ENCODE data around the gene FAF1.

Gene FAF1

GRCh38 chr1:50666849-50667248 is 293.2 kb downstream of the FAF1 start:
- TF ChIP-seq, protein P1, sequence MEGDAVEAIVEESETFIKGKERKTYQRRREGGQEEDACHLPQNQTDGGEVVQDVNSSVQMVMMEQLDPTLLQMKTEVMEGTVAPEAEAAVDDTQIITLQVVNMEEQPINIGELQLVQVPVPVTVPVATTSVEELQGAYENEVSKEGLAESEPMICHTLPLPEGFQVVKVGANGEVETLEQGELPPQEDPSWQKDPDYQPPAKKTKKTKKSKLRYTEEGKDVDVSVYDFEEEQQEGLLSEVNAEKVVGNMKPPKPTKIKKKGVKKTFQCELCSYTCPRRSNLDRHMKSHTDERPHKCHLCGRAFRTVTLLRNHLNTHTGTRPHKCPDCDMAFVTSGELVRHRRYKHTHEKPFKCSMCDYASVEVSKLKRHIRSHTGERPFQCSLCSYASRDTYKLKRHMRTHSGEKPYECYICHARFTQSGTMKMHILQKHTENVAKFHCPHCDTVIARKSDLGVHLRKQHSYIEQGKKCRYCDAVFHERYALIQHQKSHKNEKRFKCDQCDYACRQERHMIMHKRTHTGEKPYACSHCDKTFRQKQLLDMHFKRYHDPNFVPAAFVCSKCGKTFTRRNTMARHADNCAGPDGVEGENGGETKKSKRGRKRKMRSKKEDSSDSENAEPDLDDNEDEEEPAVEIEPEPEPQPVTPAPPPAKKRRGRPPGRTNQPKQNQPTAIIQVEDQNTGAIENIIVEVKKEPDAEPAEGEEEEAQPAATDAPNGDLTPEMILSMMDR (IDR thresholded peaks at IDR 0.05): no peak; the same call in 1 of the 2 replicates

- TF ChIP-seq, protein P1 (IDR thresholded peaks at IDR 0.05): no peak
These were observed 294.7 kb downstream of the FAF1 start for GRCh38 chr1:50665413-50665812.

DNA sequence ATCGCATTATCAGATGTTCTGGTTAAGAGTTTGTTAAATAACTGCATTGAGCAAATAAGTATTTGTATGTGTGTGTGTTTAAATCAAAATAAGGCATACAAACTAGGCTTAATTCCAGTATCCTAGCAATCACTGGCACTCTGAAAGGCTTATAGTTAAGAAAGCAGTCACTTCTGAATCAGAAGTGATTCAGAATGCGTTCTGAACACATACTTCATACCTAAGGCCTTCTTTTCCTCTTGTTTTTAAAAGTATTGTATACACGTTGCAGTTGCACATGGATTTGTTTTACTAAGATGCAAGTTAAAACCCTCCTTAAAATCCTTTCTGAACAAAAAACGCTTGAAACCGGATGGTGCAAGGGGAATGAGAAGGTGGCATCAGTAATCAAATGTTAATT is 298.4 kb downstream of the FAF1 start:
- TF ChIP-seq, protein P1 (IDR thresholded peaks at IDR 0.05): no peak

- TF ChIP-seq, protein P1 (IDR thresholded peaks at IDR 0.05): no peak
These were observed 300.9 kb downstream of the FAF1 start for GRCh38 chr1:50659107-50659662.

DNA sequence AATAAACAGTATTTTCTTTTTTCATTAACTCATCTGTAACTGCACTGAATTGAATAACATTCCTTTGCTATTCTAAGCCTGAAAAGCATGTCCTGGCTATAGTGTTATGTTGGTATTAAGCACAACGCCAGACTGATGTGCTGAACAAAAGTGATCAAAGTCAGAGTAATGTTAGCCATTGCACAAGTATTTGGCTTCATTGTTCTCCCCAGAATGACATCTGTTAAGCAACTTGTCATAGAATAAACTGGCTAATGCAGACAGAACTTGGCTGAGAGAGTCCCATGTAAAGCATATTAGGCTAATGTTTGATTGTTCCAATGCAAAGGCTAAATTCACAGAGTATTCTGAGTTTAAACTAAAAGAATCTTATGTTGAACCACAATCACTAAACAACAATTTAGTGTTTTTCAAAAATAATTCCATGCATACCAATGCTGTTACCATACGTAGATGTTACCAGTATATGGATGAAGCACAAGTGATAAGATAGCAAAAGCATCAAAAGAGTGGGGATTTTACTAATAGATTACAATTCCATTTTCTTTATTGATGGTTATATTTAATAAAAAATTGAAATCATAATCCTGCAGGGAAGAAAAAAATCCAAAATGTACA is 301.5 kb downstream of the FAF1 start:
- TF ChIP-seq, protein P1 (IDR thresholded peaks at IDR 0.05): no peak

DNA sequence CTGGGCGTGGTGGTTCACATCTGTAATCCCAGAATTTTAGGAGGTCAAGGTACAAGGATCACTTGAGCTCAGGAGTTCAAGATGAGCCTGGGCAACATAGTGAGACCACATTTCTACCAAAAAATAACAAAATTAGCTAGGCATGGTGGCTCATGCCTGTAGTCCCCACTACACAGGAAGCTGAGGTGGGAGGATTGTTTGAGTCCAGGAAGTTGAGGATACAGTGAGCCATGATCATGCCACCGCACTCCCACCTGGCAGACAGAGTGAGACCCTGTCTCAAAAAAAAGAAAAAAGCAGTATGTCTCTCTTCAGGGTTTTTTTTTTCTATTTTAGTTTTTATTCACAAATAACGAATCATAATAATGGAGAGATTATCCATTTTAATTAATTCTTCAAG is 303.1 kb downstream of the FAF1 start:
- TF ChIP-seq, protein P1 (IDR thresholded peaks at IDR 0.05): no peak

DNA sequence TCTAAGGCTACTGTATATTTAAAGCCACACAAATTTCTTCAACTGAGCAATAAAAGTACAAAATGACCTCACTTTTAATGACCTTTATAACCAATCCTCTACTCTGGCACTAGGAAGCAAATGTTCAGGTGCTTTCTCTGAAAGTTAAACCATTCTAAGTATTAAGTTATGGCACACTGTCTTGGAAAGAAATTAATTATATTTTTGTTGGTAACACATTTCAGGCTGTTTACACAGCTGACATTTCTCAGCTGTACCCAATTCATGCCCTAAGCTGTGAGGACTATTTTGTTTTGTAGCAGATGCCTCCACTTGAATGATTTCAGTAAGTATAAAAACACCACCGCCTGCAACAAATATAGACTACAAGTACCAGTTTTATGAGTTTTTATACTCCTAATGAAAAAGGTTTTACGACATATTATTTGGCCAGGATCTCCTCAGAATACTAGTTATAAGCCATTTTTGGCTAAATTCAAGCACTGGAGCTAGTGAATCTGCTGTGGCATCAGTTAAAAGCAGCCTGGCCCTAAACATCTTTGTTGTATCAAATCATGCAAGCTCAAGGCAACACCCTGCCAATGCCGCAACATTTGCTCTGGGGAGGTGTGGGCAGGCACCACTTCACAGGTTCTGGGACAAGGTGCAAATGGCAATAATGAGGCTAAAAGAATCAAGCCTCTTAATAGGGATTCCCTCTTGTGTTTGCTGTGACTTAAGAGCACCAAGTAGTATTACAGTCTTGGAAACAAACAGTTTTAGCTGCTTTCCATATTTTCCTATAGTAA is 308.4 kb downstream of the FAF1 start:
- TF ChIP-seq, protein P1 (IDR thresholded peaks at IDR 0.05): no peak
